HG03066 (cell line): ENCODE results near the gene STRN4.

Source experiments
- ATAC-seq: cut with Tn5 transposase; IDR thresholded peaks from one replicate; pipeline ENCODE4 v1.9.1; 2021; ENCODE audit warnings: low read depth; ENCODE audit not compliant: unreplicated experiment

Gene STRN4

DNA sequence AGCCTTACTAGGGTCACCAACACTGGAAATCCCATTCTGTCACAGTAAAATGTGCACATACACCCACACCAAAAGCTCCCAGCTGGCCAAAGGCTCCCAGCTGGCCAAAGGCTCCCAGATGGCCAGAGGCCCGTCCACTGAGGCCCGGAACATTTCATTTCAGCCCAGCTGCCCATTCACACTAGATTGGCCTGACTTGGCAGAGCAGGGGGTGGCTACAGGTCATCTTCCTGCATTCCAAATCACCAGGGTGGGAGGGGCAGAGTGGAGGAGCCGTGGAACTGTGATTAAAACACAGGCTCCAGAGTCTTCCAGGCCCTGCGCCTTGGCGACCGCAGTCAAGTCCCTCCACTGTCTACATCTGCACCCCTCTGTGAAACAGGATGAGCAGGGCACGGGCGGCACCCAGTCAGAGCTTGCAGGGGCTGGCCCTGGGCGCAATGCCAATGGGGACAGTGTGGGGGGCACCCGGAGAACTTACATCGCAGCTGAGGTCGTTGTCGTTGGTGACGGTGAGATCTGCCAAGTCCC is 19.2 kb downstream of the STRN4 start:
- no peak for ATAC-seq

GRCh38 chr19:46726551-46726950 is 19.7 kb downstream of the STRN4 start:
- ATAC-seq, result no peak

DNA sequence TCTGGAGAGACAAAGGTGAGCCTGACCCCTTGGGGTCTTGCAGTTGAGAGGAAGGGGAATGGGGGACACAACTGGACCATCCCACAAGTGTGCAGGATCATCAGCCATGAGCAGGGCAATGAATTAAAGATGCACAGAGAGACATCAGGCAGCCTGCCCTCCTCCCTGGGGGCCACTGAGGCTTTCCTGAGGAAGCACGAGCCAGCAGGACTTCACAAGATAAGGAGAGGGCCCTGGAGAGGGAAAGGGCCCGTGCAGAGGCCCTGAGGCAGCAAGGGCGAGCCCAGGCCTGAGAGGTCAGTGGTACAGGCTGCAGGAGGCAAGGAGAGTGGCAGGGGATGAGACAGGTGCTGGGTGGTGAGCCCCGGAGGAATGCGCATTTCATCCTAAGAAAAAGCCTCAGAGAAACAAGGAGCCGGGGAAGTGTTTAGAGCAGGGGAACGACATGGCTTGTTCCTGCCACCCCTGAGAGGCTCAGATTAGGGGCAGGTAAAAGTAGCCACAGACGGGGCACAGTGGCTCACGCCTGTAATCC is 20.3 kb downstream of the STRN4 start:
- ATAC-seq, result no peak

- no peak for ATAC-seq
Measured at GRCh38 chr19:46725036-46725820, 21.0 kb downstream of the STRN4 start.

DNA sequence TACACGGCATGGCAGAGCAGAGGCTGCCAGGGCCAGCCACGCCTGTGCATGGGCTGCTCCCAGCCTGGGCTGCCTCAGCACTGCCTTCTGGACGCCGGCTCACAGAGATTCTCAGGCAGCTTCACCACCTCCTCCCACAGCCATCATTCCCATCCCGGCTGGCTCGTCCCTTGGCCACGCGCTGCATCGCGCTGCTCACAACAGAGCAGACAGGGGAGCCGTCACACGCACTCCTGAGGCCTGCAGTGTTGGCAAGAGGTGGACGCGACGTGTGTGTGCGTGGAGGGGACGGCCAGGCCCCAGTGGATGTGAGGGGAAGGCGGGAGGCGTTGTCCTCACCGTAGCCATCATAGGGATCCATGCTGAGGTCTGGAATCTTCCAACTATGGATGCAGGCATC is 21.8 kb downstream of the STRN4 start:
- ATAC-seq, result no peak

DNA sequence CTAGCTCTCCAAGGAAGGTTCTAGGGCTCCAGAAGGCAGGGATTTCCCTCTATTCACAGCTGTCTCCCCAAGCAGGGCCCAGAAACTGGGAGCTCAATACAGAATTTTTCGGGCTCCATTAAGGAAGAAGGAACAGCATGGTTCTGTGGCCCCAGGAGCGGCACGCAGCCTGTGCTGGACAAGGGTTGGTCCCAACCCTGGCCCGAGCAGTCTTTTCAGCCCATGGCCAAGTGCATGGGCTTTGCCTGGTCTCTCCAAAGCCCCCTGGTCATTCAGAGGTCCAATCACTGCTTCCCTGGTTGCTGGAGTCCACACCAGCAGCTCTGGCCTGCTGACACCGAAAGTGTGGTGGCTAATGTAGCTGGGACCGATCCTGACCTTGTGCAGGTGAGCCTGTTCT is 22.8 kb downstream of the STRN4 start:
- no peak for ATAC-seq

- ATAC-seq, result no peak
Measured at GRCh38 chr19:46723023-46723461, 23.2 kb downstream of the STRN4 start.

DNA sequence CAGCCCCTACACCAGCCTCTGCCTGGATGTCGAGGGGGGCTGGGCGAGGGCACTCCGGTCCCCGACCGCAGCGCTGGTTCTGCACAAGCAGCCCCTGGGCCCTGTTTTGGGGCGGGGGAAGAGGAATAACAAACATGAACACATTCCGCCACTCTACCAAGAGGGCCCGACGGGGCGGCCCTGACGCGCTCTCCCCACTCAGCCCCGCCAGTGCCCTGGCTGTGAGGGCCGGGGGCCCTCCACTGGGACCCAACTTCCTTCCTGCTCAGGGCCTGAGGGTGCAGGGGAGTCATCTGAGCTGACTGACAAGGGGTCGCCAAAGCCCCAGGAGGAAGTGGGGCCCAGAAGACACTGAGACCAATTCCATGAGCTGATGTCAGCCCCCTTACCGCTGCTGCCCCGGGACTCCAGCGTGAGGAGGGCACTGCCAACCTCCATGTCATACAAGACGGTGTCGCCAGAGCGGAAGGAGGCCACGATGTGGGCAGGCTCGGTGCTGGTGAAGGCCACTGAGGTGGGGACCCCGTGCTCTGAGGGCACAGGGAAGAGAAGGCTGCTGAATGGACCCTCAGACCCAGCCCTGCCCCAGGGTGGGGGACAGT is 23.7 kb downstream of the STRN4 start:
- no peak for ATAC-seq

DNA sequence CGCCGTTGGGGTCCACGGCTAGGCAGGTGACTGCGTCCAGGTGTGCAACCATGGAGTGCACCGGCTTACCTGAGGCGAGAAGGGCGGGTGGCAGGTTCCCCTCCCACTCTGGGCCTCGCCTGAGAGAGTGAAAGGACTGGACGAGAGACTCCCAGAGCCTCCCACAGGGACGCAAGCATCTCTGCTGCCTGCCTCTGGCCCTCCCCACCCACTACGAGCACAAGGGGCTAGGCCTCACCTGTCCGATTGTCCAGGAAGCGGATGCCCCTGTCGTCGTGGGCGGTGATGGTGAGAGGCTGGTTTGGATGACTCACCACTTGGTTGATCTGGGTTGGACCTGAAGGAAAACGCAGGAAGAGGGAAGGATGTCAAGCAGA is 24.3 kb downstream of the STRN4 start:
- ATAC-seq, result no peak

GRCh38 chr19:46721269-46722003 is 24.8 kb downstream of the STRN4 start:
- no peak for ATAC-seq

DNA sequence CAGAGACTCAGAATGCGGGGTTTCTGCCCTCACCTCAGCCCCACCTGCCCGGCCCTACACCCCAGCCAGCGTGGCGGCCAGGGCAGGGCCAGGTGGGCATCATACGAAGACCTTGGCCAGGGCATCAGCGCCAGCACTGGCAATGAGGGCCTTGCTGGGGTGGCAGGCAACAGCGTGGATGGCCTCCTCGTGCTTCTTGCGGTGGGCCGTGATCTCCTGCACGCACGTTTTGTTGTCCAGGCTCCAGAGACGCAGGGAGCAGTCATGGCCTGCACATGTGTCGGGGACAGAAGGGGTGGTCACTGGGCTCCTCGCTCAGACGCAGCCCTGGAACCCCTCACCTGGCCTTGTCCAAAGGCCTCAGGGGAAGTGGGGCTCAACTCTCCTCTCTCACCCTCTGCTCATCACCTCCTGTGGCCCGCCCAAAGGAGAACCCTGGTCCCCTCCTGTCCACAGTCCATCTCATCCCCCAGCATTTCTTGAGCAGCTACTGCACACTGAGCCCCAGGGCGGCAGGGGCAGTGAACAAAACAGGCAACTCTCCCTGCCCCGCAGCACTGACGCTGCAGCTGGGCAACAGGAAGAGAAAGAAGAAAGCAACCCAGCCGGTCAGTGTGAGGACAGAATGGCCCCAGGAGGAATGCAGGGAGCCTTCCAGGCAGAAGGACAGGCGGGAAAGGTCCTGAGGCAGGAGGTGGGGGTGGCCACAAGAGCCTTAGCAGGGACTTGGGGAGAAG is 25.6 kb downstream of the STRN4 start:
- no peak for ATAC-seq

DNA sequence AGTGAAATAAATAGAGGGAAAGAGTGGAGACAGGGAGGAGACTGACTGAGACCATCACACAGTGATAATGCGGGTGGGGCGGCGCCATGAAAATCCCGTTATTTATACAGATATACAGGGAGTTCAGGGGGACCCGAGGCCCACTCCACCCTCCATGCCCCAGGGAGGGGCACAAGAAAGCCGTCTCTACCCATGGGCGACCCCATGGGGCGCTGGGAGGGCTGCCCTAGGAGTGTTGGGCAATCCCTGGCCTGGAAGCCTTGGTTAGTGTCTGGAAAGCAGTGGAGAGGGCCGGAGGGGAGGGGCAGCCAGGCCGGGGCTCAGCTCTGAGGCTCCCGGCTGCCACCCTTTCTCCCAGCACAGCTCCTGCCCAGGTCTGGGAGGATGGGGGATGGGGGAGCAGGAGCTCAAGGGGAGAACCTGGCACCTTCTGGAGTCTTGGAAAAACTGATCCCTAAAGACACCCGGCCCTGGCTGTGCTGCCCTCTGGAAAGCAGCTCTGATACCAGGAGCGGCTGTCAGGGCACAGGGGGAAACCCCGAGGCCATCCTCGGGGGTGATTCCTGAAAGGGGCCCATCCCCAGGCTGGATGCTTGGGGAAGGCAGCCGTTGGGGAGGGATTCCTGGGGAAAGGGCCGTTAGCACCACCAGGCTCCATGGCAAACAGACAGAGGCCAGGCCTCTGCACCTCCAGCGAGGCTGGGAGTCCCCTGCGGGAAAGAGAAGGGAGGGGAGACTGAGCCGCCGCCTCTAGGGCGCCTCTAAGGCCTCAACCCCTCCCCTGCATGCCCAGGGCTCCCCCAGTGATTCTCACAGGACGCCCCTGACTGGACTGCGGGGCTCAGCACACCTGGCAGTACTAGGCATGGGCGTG is 26.4 kb downstream of the STRN4 start:
- ATAC-seq, result no peak

- ATAC-seq, result peak; percentile 32
Measured at GRCh38 chr19:46718934-46719622, 27.2 kb downstream of the STRN4 start.

GRCh38 chr19:46718157-46718933 is 27.9 kb downstream of the STRN4 start:
- no peak for ATAC-seq

- ATAC-seq, result no peak
Measured at GRCh38 chr19:46717716-46718143, 28.5 kb downstream of the STRN4 start.

DNA sequence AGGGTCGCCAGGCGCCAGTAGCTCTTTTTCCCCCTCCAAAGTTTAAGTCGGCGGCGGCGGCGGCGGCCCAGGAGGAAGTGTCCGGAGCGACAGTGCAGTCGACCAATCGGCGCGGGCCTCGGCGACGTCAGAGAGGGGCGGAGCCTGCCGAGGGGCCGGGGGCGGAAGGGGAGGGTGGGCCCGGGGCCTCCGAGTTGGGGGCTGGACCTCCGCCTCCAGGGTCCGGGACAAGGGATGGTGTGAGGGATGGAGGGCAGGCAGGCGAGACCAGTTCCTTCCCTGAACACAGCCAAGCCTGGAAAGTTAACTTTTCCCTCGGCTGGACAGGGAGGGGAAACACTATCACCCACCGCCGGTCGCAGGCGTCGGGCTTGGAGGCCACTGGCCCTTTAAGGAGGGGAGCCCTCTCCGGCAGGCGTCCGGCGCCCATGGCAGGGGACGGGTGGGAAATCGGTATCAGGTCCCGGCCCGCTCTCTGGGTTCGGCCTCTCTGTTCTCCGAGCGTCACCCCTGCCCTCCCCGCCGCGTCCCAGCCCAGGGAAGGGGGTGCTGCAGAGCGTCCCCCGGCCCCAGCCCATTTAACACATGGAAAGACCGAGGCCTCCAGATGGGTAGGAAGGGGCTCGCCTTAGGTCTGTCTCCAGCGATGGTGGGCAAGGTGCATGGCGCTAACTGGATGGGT is 29.1 kb downstream of the STRN4 start, which contains the start of gene PRKD2:
Gene PRKD2, minus strand, starts transcription at position 81 of the 682 bp plus-strand sequence. CDS start 744 bp downstream, outside the sequence.
- no peak for ATAC-seq

GRCh38 chr19:46716672-46717033 is 29.6 kb downstream of the STRN4 start:
- ATAC-seq, result no peak
